G401 (cell line): ENCODE measurements around the gene PTGER3. TPM values are rescaled to one million over a fixed set of nuclear protein-coding genes. Genes with fewer than 3 reads are reported as not detected.
"Not testable (repeated sequence)": the region's sequence is repeated elsewhere in the genome, so short reads cannot be mapped to it uniquely, and the experiment has no call there.

Experiments used
- DNase-seq: peaks from one replicate; pipeline ENCODE4 v3.0.0-alpha.2; 2015; ENCODE audit warnings: low spot score
- in situ Hi-C: cut with HindIII; loops from 2 replicates; pipeline ENCODE4 v1.10.0; 2016; ENCODE audit warnings: low sequenced_read_pairs, mixed read lengths
- total RNA-seq: library from RNA; depleted of rRNA; stranded (reverse); fragments of >200 nt; shearing (Covaris generic); gene quantifications from 2 replicates; pipeline ENCODE4 v1.2.3, GENCODE V29; 2014

Gene PTGER3
- total RNA-seq, 1 experiment from 2014 or later, result not detected

DNA sequence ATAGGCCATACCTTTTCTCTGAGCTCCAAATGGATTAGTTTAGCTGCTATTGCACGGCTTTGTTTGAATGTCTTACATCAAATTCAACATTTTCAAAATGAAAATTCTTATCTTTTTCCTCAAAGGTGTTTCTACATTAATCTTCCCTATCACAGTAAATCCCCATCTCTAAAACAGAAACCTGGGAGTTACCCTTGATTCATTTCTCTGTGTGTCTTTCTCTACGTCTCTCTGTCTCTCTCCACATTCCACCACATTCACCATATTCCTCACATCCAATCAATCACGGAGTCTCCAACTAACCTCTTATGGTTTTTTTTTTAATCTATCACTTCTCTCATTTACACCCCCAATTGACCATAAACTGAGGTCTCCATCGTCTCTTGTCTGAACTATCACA lies 24.1 kb downstream of the PTGER3 start:
- DNase-seq, result no peak
- in situ Hi-C loops, result no loop called here

DNA sequence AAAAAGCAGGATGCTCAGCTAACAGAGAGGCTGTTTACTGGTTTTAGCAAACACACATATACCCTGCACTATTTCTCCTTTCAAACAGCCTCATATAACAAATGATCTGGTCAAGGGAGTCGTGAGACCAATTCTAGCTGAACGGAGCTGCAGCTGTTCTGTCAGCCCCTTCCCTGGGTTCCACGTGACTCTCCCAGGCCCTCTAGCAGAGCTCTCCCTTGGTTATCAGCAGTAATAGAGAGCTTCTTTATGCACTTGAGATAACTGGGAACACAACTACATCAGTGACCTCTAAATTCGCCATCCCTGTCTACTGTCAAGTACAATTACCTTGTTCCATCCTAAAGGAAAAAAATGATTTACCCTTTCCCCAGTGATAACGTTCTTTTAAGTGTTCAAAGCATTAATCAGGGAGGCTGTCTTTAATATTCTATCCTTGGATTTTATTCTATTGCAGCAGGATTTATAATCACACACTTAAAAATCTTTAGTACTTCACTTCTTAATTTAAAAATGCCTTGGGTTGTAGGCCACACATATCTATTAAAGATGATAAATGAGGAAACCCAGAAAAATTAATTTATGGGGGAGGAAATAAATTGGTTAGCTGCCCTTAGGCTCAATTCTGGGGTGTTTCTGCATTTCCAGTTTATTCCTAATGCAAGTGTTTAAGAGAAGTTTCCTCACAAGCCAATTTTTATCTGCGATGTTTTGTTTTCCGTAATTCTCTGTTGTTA lies 28.2 kb downstream of the PTGER3 start:
- no peak for DNase-seq
- in situ Hi-C loops, result no loop called here

DNA sequence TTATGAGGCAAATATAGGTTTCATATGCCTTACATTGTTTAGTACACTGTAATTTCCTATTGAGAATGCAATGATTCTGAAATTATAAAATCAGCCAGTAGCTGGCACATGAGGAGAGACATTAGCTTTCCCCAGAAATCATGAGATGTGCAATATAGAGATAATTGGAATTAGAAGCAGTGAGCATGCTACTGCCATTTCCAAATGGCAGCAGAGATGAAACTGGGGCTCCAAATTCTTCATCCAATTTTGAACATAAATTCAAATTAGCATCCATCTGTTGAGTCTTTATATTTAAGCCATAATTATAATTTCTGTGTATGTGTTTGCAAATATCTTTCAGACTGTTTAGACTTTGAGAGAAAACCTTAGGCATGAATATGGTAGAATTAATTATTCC lies 28.8 kb downstream of the PTGER3 start:
- in situ Hi-C loops, result no loop called here
- DNase-seq, result no peak

DNA sequence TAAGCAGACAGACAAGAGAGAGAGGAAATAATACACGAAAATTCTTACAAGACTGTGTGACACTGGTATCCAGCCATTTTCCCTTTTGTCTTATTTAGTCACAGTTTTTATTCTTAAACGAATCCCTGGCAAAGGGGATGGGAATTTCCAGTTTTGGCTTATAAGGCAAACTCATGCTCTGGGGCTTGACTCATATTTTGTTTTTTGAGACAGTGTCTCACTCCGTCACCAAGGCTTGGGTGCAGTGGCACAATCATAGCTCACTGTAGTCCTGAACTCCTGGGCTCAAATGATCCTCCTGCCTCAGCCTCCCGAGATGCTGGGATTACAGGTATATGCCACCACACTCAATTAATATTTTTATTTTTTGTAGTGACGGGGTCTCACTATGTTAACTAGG lies 31.9 kb downstream of the PTGER3 start:
- in situ Hi-C loops, result no loop called here
- DNase-seq, result no peak

DNA sequence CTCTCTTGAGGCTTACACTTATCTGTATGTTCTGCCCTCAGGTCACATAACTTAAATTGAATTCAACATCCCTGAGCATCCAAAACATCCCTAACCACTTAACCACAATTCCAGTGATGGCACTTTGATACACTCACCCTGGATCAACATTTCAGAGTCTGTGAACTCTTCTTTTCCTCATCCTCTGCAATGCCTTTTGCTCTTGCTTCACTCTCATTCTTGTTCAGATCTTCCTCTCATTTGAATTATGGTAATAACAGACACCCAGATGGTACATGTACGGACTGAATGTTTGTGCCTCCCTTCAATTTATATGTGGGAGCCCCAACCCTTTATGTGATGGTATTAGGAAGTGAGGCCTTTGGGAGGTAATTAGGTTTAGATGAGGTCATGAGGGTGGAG lies 33.4 kb downstream of the PTGER3 start:
- in situ Hi-C loops, result no loop called here
- no peak for DNase-seq

DNA sequence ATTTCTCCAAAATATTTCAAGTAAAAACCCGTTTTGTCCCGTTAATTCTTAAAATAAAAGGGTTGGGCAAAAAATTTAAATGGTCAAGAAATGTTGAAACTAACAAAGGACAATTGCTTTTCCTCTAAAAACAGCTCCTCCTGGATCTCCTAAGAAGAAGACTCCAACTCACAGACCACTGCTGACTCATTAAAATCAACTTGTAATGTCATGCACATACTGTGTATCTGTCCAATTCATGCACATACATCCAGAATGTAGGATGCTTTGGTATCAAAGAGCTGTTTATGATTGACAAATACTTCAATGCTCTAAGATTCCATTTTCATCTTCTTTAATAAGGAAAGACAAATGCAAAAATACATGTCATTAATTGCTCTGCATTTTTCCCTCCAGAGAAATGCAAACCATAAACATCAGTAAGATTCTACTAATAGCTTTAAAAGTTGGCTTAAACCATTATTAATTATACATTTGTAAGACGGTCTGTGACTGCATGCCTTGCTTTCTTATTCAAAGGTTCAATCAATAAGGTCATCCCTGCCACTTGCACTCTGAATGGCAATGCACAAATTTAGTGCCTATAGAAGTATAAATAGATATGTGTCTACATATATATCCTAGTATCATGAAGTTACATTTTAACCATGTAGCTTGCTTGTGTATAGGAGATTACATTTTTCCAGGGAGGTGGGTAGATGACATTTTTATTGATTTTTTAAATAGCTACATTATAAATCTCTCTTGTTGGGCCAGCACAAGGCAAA lies 44.7 kb downstream of the PTGER3 start:
- no peak for DNase-seq
- in situ Hi-C loops, result no loop called here

DNA sequence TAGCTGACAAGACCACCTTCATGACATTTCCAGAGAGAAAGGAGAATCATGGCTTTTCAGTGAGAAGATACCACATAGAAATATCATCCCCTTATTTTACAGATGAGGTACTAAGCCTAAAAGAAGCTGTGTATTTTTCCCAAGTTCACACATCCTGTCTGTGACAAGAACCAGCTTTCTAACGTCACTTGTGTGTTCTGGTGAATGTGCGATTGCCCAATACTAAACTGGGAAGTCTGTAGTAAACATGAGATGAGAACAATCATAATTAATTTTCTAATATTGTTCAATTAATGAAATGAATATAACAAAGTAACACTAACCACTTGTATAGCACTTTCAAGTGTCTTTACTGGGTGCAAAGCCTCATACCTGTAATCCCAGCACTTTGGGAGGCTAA lies 46.0 kb downstream of the PTGER3 start:
- no peak for DNase-seq
- in situ Hi-C loops, result no loop called here

DNA sequence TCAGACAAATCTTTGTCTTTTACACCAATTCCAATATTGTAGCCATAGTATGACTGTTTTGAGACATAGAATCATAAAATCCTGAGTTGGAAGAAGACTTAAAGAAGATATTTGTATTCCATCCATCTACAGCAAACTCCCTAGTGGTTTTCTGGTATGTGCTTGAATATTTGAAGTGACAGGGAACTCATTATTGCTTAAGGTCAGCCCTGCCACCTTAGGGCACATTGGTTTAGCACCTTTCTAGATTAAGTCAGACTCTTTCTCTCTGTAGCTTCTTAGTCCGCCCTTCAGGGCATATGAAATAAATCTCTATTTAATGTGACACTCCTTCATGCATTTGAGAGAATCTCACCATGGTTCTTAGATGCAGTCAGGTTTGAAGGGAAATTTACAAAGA lies 49.8 kb downstream of the PTGER3 start:
- no peak for DNase-seq
- in situ Hi-C loops, result no loop called here

DNA sequence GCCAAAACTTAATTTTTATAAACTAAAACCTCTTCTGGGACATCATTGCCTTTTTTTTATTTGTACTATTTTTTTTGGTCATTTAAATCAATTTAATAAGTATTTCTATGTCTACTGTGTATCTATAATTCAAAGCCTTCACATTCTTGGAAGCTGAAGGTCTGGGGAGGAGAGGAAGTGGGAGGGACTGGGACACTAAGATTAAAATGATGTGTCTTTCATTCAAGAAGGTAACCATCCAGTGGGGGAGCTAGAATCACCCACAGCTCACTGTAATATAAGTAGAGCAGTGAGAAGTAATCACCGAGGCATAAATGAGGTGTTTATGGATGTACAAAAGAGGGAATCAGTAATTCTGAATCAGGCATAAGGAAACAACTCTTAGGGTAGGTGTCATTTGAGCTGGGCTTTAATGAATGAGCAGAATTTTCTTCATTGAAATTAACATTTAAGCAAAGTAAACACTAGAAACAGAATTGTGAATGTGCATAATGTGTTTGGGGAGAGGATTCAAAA lies 52.8 kb downstream of the PTGER3 start:
- in situ Hi-C loops, result no loop called here
- DNase-seq, result no peak

DNA sequence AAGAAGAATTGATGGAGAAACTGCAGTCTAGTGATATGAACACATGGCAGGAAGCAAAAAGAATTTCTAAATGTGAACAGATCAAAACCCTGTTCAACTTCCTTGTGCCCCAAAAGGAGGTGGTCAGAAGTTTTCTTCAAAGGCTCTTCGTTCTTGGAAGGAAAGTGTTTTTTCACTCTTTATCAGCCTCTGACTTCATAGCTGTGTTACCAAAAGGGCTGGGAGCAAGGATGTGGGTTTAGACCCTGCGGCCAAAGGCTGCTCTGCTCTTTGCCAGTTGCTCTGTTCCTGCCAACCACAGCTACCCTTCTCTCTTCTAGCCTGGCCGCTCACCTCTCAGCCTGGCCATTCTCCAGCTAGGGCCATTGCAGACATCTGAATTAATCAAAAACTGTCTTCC lies 53.8 kb downstream of the PTGER3 start:
- no peak for DNase-seq
- in situ Hi-C loops, result no loop called here

DNA sequence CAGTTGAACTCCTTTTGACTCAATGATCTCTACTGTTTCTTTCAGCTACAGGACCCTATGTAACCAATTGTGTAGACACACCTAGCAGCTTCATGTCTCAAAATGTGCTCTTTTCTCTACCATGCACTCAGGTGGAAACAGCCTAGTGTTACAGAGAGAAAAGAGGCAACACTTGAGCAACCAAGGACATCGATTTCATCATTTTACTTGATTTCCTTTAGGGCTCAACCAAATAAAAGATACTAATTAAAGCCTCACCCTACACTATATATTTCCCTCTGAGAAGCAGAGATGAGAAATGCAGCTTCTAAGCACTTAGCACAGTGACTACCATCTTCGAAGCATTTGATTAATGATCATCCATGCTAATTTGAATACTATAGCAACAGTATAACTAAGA lies 55.1 kb downstream of the PTGER3 start:
- in situ Hi-C loops, result no loop called here

DNA sequence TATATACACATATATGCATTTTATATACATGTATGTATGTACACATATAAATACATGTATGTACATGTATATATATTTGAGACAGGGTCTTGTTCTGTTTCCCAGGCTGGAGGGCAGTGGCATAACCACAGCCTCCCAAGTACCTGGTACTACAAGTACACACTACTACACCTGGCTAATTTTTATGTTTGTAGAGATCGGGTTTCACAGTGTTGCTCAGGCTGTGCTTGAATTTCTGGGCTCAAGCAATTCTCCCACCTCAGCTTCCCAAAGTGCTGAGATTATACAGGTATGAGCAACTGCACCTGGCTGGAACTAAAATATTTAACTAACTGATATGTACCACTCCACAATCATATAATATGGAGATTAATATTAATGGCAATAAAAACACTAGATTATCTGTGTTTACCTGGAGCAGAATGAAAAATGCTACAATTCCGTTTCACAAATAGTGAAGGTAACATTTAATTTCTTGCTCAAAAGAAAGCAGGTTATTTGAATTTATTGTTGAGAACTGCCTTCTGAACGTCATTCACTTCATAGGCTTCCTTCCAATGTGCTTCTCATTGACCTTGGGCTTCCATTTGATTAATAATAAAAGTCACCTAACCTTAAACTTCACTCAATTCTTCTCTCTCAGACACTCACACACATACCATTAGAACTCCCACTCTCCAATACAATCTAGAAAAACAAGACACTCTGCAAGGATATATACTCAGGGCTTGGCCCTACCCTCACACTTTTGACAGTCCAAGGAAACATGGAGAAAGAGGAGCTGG lies 57.0 kb downstream of the PTGER3 start:
- in situ Hi-C loops, result no loop called here
- DNase-seq, result no peak

More for the DNA sequence above, 55.1 kb downstream of the PTGER3 start:
- DNase-seq, result no peak

DNA sequence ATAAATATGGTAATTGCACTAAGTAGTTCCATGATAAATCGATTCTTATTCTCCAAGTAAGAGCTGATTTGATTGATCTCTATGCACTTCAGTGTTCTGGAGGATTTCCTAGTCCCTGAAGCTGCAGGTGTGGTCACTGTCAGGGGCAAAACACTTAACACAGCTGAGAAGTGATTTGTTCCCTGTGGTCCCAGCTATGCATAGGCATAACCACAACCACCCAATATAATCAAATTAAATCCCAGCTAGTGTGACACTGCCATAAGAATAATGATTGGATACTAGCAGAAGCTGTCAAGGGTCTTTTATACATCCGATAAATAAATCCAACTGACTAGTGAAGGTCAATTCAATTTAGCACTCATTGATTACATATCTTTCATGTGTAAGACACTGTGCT lies 60.1 kb downstream of the PTGER3 start:
- in situ Hi-C loops, result no loop called here
- no peak for DNase-seq

DNA sequence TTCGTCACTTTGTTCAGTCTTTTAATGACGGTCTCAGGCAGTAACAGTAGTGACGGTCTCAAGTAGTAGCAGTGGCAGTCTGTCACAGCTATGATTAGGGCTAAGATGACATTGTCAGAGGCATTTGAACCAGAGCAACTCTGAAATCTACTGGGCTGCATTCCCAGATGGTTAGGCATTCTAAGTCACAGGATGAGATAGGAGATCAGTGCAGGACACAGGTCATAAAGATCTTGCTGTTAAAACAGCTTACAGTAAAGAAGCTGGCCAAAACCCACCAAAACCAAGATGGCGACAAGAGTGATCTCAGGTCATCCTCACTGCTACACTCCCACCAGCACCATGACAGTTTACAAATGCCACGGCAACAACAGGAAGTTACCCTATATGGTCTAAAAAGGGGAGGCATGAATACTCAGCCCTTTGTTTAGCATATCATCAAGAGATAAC lies 61.8 kb downstream of the PTGER3 start:
- DNase-seq, in situ Hi-C loops: not testable (repeated sequence)

DNA sequence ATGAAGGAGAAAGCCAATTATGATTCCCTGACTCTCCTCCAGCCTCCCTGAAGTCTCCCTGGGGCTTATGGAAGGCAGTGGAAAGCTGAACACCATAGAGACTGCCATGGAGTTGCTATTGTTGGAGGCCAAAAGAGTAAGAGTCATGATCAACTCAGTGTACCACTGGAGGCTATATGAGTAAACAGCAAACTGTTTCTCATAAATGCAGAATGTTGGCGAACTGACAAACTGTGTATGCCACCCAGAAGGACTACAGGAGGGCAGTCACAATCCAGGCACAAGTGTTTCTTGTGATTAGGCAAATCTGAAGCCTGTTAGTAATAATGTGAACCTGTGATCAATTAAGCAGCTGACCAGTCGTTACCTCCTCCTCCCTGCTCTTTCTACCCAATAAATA lies 62.3 kb downstream of the PTGER3 start:
- DNase-seq, in situ Hi-C loops: not testable (repeated sequence)

DNA sequence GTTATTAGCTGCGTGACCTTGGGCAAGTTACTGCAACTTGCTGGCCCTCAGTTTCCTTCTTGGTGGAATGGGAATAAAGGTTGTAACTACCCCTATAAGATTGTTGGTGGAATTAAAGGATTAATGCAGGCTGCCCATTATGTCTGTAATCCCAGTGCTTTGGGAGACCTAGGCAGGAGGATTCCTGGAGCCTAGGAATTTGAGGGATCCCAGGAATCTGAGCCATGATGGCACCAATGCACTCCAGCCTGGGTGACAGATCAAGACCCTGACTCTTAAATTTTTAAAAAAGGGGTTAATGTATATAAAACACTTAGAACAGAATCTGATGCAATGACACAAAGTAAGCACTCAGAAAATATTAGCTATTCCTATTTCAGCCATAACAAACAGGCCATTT lies 67.3 kb downstream of the PTGER3 start:
- DNase-seq, result no peak

DNA sequence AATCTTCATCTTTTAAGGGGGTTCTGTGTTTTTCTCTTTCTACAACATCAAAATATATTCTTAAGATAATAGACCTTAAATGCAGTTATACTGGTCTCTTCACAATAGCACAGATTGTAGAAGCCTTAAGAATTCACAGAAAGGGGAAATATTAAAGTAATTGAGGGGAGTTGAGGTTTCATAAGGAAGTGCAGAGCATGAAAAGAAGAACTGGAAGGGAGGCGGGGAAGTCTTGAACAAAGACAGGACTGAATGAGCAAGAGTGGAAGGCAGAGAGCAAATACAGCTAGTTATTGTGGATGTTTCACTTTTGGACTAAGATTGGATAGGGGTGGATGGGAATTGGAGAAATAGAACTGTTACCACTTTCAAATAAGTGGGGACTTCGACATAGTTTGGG lies 67.7 kb downstream of the PTGER3 start:
- in situ Hi-C loops, result no loop called here
- no peak for DNase-seq

More for the DNA sequence above, 67.3 kb downstream of the PTGER3 start:
- in situ Hi-C loops, result no loop called here

DNA sequence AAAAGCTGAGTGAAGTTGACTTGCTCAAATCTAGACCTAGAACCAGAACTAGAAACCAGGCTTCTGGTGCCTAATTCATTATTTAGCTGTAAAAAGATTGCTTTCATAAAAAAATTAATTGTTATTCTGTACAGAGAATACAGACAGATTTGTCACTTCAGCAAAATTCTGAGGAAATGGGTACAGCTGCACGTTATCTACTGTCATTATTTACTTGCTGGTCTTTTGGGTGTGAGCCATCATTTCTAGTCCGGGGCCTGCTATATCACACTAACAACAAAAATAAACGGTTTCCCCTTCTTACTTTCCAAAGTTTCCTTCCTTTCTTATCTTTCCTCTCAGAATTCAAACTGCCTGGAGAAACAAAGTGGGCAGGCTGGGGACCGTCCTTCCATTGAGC lies 68.3 kb downstream of the PTGER3 start:
- no peak for DNase-seq
- in situ Hi-C loops, result no loop called here

DNA sequence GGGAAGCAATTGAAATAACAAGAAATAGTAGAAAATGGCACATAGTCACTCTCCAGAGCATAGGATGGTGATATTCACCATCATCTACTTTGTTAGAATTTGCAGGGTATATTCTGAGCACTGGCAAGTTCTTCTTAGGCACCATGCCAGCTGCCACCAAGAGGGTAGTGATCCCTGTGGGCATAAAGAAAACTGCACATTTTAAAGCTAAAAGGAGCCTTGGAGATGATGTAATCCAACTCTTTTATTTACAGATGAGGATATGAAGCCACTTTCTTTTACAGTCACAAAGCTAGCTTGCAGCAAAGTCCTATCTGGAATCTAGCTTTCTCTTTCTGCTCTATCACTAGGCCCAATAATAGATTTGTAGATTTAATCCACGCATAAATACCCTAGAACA lies 69.0 kb downstream of the PTGER3 start:
- in situ Hi-C loops, result no loop called here
- no peak for DNase-seq

DNA sequence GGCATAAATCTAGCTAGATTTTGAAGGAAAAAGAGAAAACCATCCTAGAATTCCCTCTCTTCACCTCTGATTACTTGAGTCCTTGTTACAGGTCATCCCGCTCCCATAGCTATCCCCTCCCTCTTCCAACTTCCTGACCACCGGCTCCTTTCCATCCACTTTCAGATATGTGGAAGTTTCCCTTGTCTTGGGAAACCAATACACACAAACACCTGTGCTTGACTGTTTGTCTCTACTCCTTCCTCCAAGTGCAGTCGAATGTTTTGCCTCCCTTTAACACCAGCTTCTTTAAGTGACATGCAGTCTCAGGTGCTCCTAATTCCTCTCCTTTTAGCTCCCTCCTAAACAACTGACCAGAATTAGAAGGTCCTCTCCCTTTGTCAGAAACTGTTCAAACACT lies 70.0 kb downstream of the PTGER3 start:
- DNase-seq, result no peak
- in situ Hi-C loops, result no loop called here
